G401 (cell line): ENCODE data around the gene MX1. TPM values are rescaled to one million over a fixed set of nuclear protein-coding genes. Genes with fewer than 3 reads are reported as not detected.

Experiments used
- DNase-seq: peaks from one replicate; pipeline ENCODE4 v3.0.0-alpha.2; 2015; ENCODE audit warnings: low spot score
- in situ Hi-C: cut with HindIII; loops from 2 replicates; pipeline ENCODE4 v1.10.0; 2016; ENCODE audit warnings: low sequenced_read_pairs, mixed read lengths
- total RNA-seq: library from RNA; depleted of rRNA; stranded (reverse); fragments of >200 nt; shearing (Covaris generic); gene quantifications from 2 replicates; pipeline ENCODE4 v1.2.3, GENCODE V29; 2014

The MX1 gene
- total RNA-seq, 1 experiment from 2014 or later: not detected

- in situ Hi-C loops: no loop called here
- DNase-seq: no peak
Observed at GRCh38 chr21:41480086-41480690, 54.1 kb downstream of the MX1 start.

GRCh38 chr21:41481191-41481590 lies 55.2 kb downstream of the MX1 start:
- DNase-seq: no peak
- in situ Hi-C loops: no loop called here

- in situ Hi-C loops: no loop called here
- DNase-seq: no peak
Observed at GRCh38 chr21:41482301-41482700, 56.3 kb downstream of the MX1 start.

- DNase-seq: no peak
- in situ Hi-C loops: no loop called here
Observed at GRCh38 chr21:41482980-41483379, 56.9 kb downstream of the MX1 start.

GRCh38 chr21:41483415-41483814 lies 57.4 kb downstream of the MX1 start:
- in situ Hi-C loops: no loop called here
- no peak for DNase-seq

GRCh38 chr21:41483973-41484372 lies 57.9 kb downstream of the MX1 start:
- in situ Hi-C loops: no loop called here
- DNase-seq: no peak

- in situ Hi-C loops: no loop called here
- no peak for DNase-seq
Observed at GRCh38 chr21:41487082-41487481, 61.0 kb downstream of the MX1 start.

- no peak for DNase-seq
Observed at GRCh38 chr21:41488080-41488479, 62.0 kb downstream of the MX1 start.

GRCh38 chr21:41489329-41489728 lies 63.3 kb downstream of the MX1 start:
- in situ Hi-C loops: no loop called here
- no peak for DNase-seq

More at GRCh38 chr21:41488080-41488479, 62.0 kb downstream of the MX1 start:
- in situ Hi-C loops: no loop called here

GRCh38 chr21:41490330-41490729 lies 64.3 kb downstream of the MX1 start:
- no peak for DNase-seq
- in situ Hi-C loops: no loop called here

GRCh38 chr21:41491412-41491811 lies 65.4 kb downstream of the MX1 start:
- in situ Hi-C loops: no loop called here
- DNase-seq: no peak

GRCh38 chr21:41494242-41494641 lies 68.2 kb downstream of the MX1 start:
- in situ Hi-C loops: no loop called here
- DNase-seq: no peak

- DNase-seq: no peak
- in situ Hi-C loops: no loop called here
Observed at GRCh38 chr21:41497008-41497407, 71.0 kb downstream of the MX1 start.

- no peak for DNase-seq
- in situ Hi-C loops: no loop called here
Observed at GRCh38 chr21:41497788-41498187, 71.7 kb downstream of the MX1 start.

- no peak for DNase-seq
- in situ Hi-C loops: no loop called here
Observed at GRCh38 chr21:41499920-41500319, 73.9 kb downstream of the MX1 start.

GRCh38 chr21:41500363-41500762 lies 74.3 kb downstream of the MX1 start:
- in situ Hi-C loops: no loop called here
- no peak for DNase-seq

GRCh38 chr21:41500931-41501381 lies 74.9 kb downstream of the MX1 start:
- DNase-seq: no peak
- in situ Hi-C loops: no loop called here

GRCh38 chr21:41501919-41502318 lies 75.9 kb downstream of the MX1 start:
- in situ Hi-C loops: no loop called here
- DNase-seq: no peak

- DNase-seq: no peak
- in situ Hi-C loops: no loop called here
Observed at GRCh38 chr21:41503331-41503730, 77.3 kb downstream of the MX1 start.

- no peak for DNase-seq
- in situ Hi-C loops: no loop called here
Observed at GRCh38 chr21:41504030-41504429, 78.0 kb downstream of the MX1 start.

- DNase-seq: no peak
- in situ Hi-C loops: no loop called here
Observed at GRCh38 chr21:41506005-41506594, 80.1 kb downstream of the MX1 start.
